WTC11 (cell line): ENCODE results near the gene AGXT. TPM values are rescaled to one million over a fixed set of nuclear protein-coding genes. Genes with fewer than 3 reads are reported as not detected.

Experiments
- ATAC-seq: fragments of 200-7000 bp; cut with Tn5 transposase; 2 replicates; pipeline ENCODE4 v1.10.0; 2021; ENCODE audit warnings: mild to moderate bottlenecking, moderate library complexity
- CTCF ChIA-PET: fragments of 300-600 bp; sonication (Branson Sonifier 250); formaldehyde crosslinking; loops from one replicate; lab custom pipeline; 2021; ENCODE audit warnings: antibody characterized with exemption; lab: Charles Lee
- POLR2A ChIA-PET: fragments of 350-600 bp; sonication (Branson Sonifier 250); formaldehyde crosslinking; loops from one replicate; lab custom pipeline; 2021; ENCODE audit warnings: antibody characterized with exemption; lab: Charles Lee
- DNase-seq: peaks from one replicate; pipeline ENCODE4 v3.0.0; 2021; ENCODE audit warnings: low spot score
- H3K27ac Mint-ChIP-seq: 2 replicates; pipeline ENCODE4 v1.8.0; 2021; ENCODE audit warnings: mixed read lengths
- H3K27me3 Mint-ChIP-seq: 2 replicates; pipeline ENCODE4 v1.8.0; 2021; ENCODE audit warnings: low read depth, mild to moderate bottlenecking, moderate library complexity, mixed read lengths
- H3K36me3 Mint-ChIP-seq: 2 replicates; pipeline ENCODE4 v1.8.0; 2021; ENCODE audit warnings: mixed read lengths
- H3K4me1 Mint-ChIP-seq: 2 replicates; pipeline ENCODE4 v1.8.0; 2022; ENCODE audit warnings: mixed read lengths
- H3K4me3 Mint-ChIP-seq: 2 replicates; pipeline ENCODE4 v1.8.0; 2021; ENCODE audit warnings: mild to moderate bottlenecking, moderate library complexity, mixed read lengths
- H3K9me3 Mint-ChIP-seq: 2 replicates; pipeline ENCODE4 v1.8.0; 2021; ENCODE audit warnings: mixed read lengths
- AR ChIP-seq: fragments of 250-450 bp; sonication (Bioruptor Pico); IDR thresholded peaks from 2 replicates; pipeline ENCODE4 v1.9.0; 2021; ENCODE audit warnings: mild to moderate bottlenecking
- CTCF ChIP-seq: fragments of 200-600 bp; IDR thresholded peaks from 2 replicates; pipeline ENCODE4 v1.8.0; 2022; ENCODE audit warnings: antibody characterized with exemption
- ELF4 ChIP-seq: sonication (generic); formaldehyde crosslinking; IDR thresholded peaks from 2 replicates; pipeline ENCODE4 v1.8.1; 2022; ENCODE audit warnings: low read depth, mild to moderate bottlenecking, moderate library complexity, missing genetic modification reagents
- ETV6 ChIP-seq: sonication (generic); formaldehyde crosslinking; IDR thresholded peaks from 2 replicates; pipeline ENCODE4 v1.8.1; 2022; ENCODE audit warnings: mild to moderate bottlenecking, missing genetic modification reagents
- GABPB1 ChIP-seq: sonication (generic); formaldehyde crosslinking; IDR thresholded peaks from 2 replicates; pipeline ENCODE4 v1.8.1; 2023; ENCODE audit warnings: mild to moderate bottlenecking, missing genetic modification reagents
- GRHL2 ChIP-seq: fragments of 250-450 bp; sonication (Bioruptor Pico); IDR thresholded peaks from 2 replicates; pipeline ENCODE4 v1.8.0; 2022; ENCODE audit warnings: mild to moderate bottlenecking, moderate library complexity; ENCODE audit not compliant: insufficient replicate concordance, severe bottlenecking
- GTF2I ChIP-seq: fragments of 250-450 bp; sonication (Bioruptor Pico); conservative IDR thresholded peaks from 2 replicates; pipeline ENCODE4 v1.4.0; 2021; ENCODE audit warnings: mild to moderate bottlenecking
- HMGXB4 ChIP-seq: sonication (generic); formaldehyde crosslinking; IDR thresholded peaks from 2 replicates; pipeline ENCODE4 v1.8.1; 2023; ENCODE audit warnings: mild to moderate bottlenecking, moderate library complexity, missing genetic modification reagents
- JAZF1 ChIP-seq: fragments of 250-450 bp; sonication (Bioruptor Pico); IDR thresholded peaks from 2 replicates; pipeline ENCODE4 v1.9.0; 2021; ENCODE audit warnings: moderate library complexity, mild to moderate bottlenecking, inconsistent platforms
- MAX ChIP-seq: sonication (generic); formaldehyde crosslinking; IDR thresholded peaks from 2 replicates; pipeline ENCODE4 v1.8.0; 2022; ENCODE audit warnings: mild to moderate bottlenecking, missing genetic modification reagents
- NR2C2 ChIP-seq: sonication (generic); formaldehyde crosslinking; IDR thresholded peaks from 2 replicates; pipeline ENCODE4 v1.8.0; 2022; ENCODE audit warnings: mild to moderate bottlenecking, missing genetic modification reagents
- OVOL2 ChIP-seq: fragments of 250-450 bp; sonication (Bioruptor Pico); IDR thresholded peaks from 2 replicates; pipeline ENCODE4 v1.9.0; 2021; ENCODE audit warnings: mild to moderate bottlenecking, borderline replicate concordance
- PRRX2 ChIP-seq: fragments of 250-450 bp; sonication (Bioruptor Pico); IDR thresholded peaks from 2 replicates; pipeline ENCODE4 v1.8.0; 2021; ENCODE audit warnings: mild to moderate bottlenecking
- SP1 ChIP-seq: sonication (generic); formaldehyde crosslinking; conservative IDR thresholded peaks from 2 replicates; pipeline ENCODE4 v1.8.1; 2022; ENCODE audit warnings: missing genetic modification reagents
- STAT6 ChIP-seq: sonication (generic); formaldehyde crosslinking; conservative IDR thresholded peaks from 2 replicates; pipeline ENCODE4 v1.8.1; 2023; ENCODE audit warnings: mild to moderate bottlenecking, low read depth, missing genetic modification reagents, moderate library complexity
- TCF7 ChIP-seq: sonication (generic); formaldehyde crosslinking; IDR thresholded peaks from 2 replicates; pipeline ENCODE4 v1.8.0; 2022; ENCODE audit warnings: mild to moderate bottlenecking, low read depth, missing genetic modification reagents, moderate library complexity
- ZNF138 ChIP-seq: sonication (generic); formaldehyde crosslinking; conservative IDR thresholded peaks from 2 replicates; pipeline ENCODE4 v1.8.1; 2022; ENCODE audit warnings: mild to moderate bottlenecking, moderate library complexity, missing genetic modification reagents
- ZNF423 ChIP-seq: fragments of 250-450 bp; sonication (Bioruptor Pico); IDR thresholded peaks from 2 replicates; pipeline ENCODE4 v2.1.2; 2022; ENCODE audit warnings: mild to moderate bottlenecking, moderate library complexity
- ZNF425 ChIP-seq: fragments of 250-450 bp; sonication (Bioruptor Pico); conservative IDR thresholded peaks from 2 replicates; pipeline ENCODE4 v1.9.0; 2021; ENCODE audit warnings: mild to moderate bottlenecking
- total RNA-seq: library from RNA; stranded (reverse); gene quantifications from 3 replicates; pipeline ENCODE4 v1.2.3, GENCODE V29; 2021

AGXT gene
- total RNA-seq, 1 experiment from 2014 or later, result 0.24 TPM

GRCh38 chr2:240851078-240851991, 17.3 kb upstream of the AGXT start:
- Mint-ChIP-seq H3K9me3 (peaks cover 25% of the 10 kb centered on the region), H3K36me3 (peaks cover 8% of the 10 kb centered on the region), H3K4me3 (no peak overlapping the region), H3K27ac (0 out of 2 replicates have a peak overlapping the region, but pooled peaks have one; percentile 53), H3K4me1 (peaks cover 10% of the 10 kb centered on the region), H3K27me3 (no peaks in the 10 kb centered on the region; the same call in none of the 2 replicates)
- peak; percentile 99 for ATAC-seq
- no peak for TF ChIP-seq OVOL2 (CRISPR knock-in tag)
- TF ChIP-seq CTCF, result peak; percentile 89
- 0 out of 2 replicates have a peak, but pooled peaks have one; percentile 36 for TF ChIP-seq MAX (CRISPR knock-in tag)
- no peak for TF ChIP-seq ZNF425 (CRISPR knock-in tag)
- TF ChIP-seq GRHL2, result no peak
- TF ChIP-seq NR2C2 (CRISPR knock-in tag), result peak; percentile 67
- 0 out of 2 replicates have a peak, but pooled peaks have one; percentile 24 for TF ChIP-seq GABPB1 (CRISPR knock-in tag)
- TF ChIP-seq PRRX2 (CRISPR knock-in tag), result no peak
- TF ChIP-seq ETV6 (CRISPR knock-in tag), result no peak
- TF ChIP-seq ZNF423, result no peak
- peak; percentile 24; the same call in 1 of the 2 replicates for TF ChIP-seq HMGXB4 (CRISPR knock-in tag)
- TF ChIP-seq GTF2I (CRISPR knock-in tag), result no peak
- 0 out of 2 replicates have a peak, but pooled peaks have one; percentile 52 for TF ChIP-seq ZNF138 (CRISPR knock-in tag)
- peak; percentile 94 for DNase-seq
- ChIA-PET CTCF (interaction anchor here (0.6 to 1.5 kb wide), 58 partner anchors 9 to 883 kb away, joined by 3 to 38 read pairs (median 4); partner anchors contain the start of genes AGXT, MTERF4 and PASK), POLR2A (no interaction called here)

- no peak for DNase-seq
- no peak overlapping the region for H3K4me3 Mint-ChIP-seq
- no peak for ATAC-seq
- peaks cover 16% of the 10 kb centered on the region for H3K9me3 Mint-ChIP-seq
- H3K27ac Mint-ChIP-seq, result no peak overlapping the region
- H3K36me3 Mint-ChIP-seq, result peaks cover 4% of the 10 kb centered on the region; the same call in 1 of the 2 replicates
- H3K4me1 Mint-ChIP-seq, result no peaks in the 10 kb centered on the region
- no peaks in the 10 kb centered on the region; the same call in none of the 2 replicates for H3K27me3 Mint-ChIP-seq
- CTCF ChIA-PET, result interaction anchor here (0.6 to 1.1 kb wide), 2 partner anchors 62 to 131 kb away, joined by 5 to 7 read pairs; no protein-coding TSS in a partner anchor
- POLR2A ChIA-PET, result interaction anchor here (0.6 kb wide), 1 partner anchor 51 kb away, joined by 3 read pairs; no protein-coding TSS in a partner anchor
- TF ChIP-seq TCF7 (CRISPR knock-in tag) (no peak), ZNF423 (no peak), SP1 (CRISPR knock-in tag) (no peak), STAT6 (CRISPR knock-in tag) (no peak), AR (CRISPR knock-in tag) (no peak), JAZF1 (CRISPR knock-in tag) (no peak), ELF4 (no peak)
These were observed 15.8 kb upstream of the AGXT start for GRCh38 chr2:240852671-240853314.
